Right atrium auricular region (tissue), 2 donors: ENCODE data around the gene DGKE. TPM values are rescaled to one million over a fixed set of nuclear protein-coding genes. Genes with fewer than 3 reads are reported as not detected.

Experiments
- DNase-seq: peaks from one replicate; pipeline ENCODE4 v3.0.0-alpha.2; 2019; ENCODE audit warnings: low spot score
- H3K27ac ChIP-seq, 2 donors: fragments of 200-600 bp; sonication (generic); 1 replicate in 1 of 2; 2 replicates in 1 of 2; pipeline ENCODE4 v1.5.1; 2016 to 2019
- H3K27me3 ChIP-seq, 2 donors: fragments of 200-600 bp; sonication (generic); one replicate each; pipeline versions ENCODE4 v1.5.1 to v1.6.0; 2017 to 2019
- H3K36me3 ChIP-seq: fragments of 200-600 bp; sonication (generic); one replicate; pipeline ENCODE4 v1.5.1; 2016
- H3K4me1 ChIP-seq, 2 donors: fragments of 200-600 bp; sonication (generic); one replicate each; pipeline versions ENCODE4 v1.5.1 to v1.6.0; 2017 to 2019
- H3K4me3 ChIP-seq, 2 donors: fragments of 200-600 bp; sonication (generic); 1 replicate in 1 of 2; 2 replicates in 1 of 2; pipeline ENCODE4 v1.5.1; 2017 to 2019; ENCODE audit warnings: mild to moderate bottlenecking in 1 of 2, moderate library complexity in 1 of 2
- H3K9me3 ChIP-seq, 2 donors: fragments of 200-600 bp; sonication (generic); one replicate each; pipeline ENCODE4 v1.5.1; 2019
- CTCF ChIP-seq, 2 donors: fragments of 200-600 bp; sonication (generic); IDR thresholded peaks; one replicate each; pipeline ENCODE4 v1.5.1; 2019; ENCODE audit warnings: antibody characterized with exemption in 2 of 2
- total RNA-seq, 2 donors: library from RNA; depleted of rRNA; stranded (reverse); fragments of >200 nt; gene quantifications; one replicate each; pipeline ENCODE4 v1.1.0, GENCODE V29; 2016

Gene DGKE
- total RNA-seq, 2 donors from 2014 or later, result 3.4 to 3.7 TPM

- H3K4me3 ChIP-seq, result no peak overlapping the region
- H3K27me3 ChIP-seq, result no peaks in the 10 kb centered on the region
- peak; percentile 24 to 52 for TF ChIP-seq CTCF (IDR thresholded peaks at IDR 0.05)
- peaks cover 64% of the 10 kb centered on the region for H3K36me3 ChIP-seq
- H3K4me1 ChIP-seq, result no peaks in the 10 kb centered on the region
- no peak overlapping the region for H3K27ac ChIP-seq
- no peaks in the 10 kb centered on the region for H3K9me3 ChIP-seq
- no peak for DNase-seq
Observed at GRCh38 chr17:56891751-56892150, 57.8 kb downstream of the DGKE start.

DNA sequence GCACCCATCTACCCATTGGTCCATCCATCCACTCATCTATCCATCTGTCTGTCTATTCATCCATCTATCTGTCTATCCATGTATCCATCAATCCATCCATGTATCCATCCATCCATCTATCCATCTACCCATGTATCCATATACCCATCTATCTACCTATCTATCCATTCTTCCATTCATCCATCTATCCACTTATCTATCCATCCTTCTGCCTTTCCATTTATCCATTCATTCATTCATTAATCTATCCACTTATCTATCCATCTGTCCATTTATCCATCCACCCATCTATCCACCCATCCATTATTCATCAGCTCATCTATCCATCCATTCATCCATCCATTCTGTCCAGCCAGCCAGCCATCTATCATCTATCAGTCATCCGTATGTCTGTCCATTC, 58.4 kb downstream of the DGKE start:
- Histone ChIP-seq H3K36me3 (peaks cover 69% of the 10 kb centered on the region), H3K4me3 (no peak overlapping the region), H3K27ac (no peak overlapping the region), H3K9me3 (no peaks in the 10 kb centered on the region), H3K4me1 (no peaks in the 10 kb centered on the region), H3K27me3 (no peaks in the 10 kb centered on the region)
- TF ChIP-seq CTCF (IDR thresholded peaks at IDR 0.05), result no peak
- DNase-seq, result no peak

DNA sequence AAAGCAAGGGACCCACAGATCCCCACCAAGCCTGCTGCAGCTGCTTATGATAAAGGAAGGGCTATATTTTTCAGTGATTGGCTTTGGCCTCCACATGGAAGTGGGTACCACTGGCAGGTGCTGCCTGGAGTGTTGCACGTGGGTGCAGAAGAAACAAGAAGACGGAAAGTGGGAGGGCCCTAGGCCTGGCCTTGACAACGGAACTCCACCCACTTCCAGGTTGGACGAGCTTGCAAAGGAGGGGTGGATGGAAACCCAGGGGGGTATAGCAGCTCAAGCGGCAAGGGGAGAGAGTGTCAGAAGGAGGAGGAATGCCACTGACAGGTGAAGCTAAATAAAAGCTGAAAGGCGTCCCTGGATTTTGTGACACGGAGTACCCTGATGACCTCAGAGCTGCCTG, 59.6 kb downstream of the DGKE start:
- Histone ChIP-seq H3K4me3 (no peak overlapping the region), H3K27me3 (no peaks in the 10 kb centered on the region), H3K4me1 (no peaks in the 10 kb centered on the region), H3K27ac (no peak overlapping the region), H3K9me3 (no peaks in the 10 kb centered on the region), H3K36me3 (peaks cover 79% of the 10 kb centered on the region)
- no peak for TF ChIP-seq CTCF (IDR thresholded peaks at IDR 0.05)
- DNase-seq, result no peak

GRCh38 chr17:56894859-56895455, 61.0 kb downstream of the DGKE start:
- Histone ChIP-seq H3K27me3 (no peaks in the 10 kb centered on the region), H3K4me3 (no peak overlapping the region), H3K9me3 (no peaks in the 10 kb centered on the region), H3K27ac (no peak overlapping the region), H3K36me3 (peaks cover 91% of the 10 kb centered on the region), H3K4me1 (no peaks in the 10 kb centered on the region)
- TF ChIP-seq CTCF (IDR thresholded peaks at IDR 0.05), result no peak
- no peak for DNase-seq

- Histone ChIP-seq H3K4me3 (no peak overlapping the region), H3K27ac (no peak overlapping the region), H3K9me3 (no peaks in the 10 kb centered on the region), H3K27me3 (no peaks in the 10 kb centered on the region), H3K4me1 (no peaks in the 10 kb centered on the region), H3K36me3 (peaks cover 91% of the 10 kb centered on the region)
- DNase-seq, result no peak
- TF ChIP-seq CTCF (IDR thresholded peaks at IDR 0.05), result no peak
Observed at GRCh38 chr17:56896217-56896967, 62.4 kb downstream of the DGKE start.
